Trophoblast cell (in vitro differentiated cells and primary cell): ENCODE measurements around the gene IFNAR2.
"Not testable (repeated sequence)": the region's sequence is repeated elsewhere in the genome, so short reads cannot be mapped to it uniquely, and the experiment has no call there.

Experiments used
- DNase-seq, 2 donors: peaks; one replicate each; pipeline ENCODE4 v3.0.0-alpha.2; 2016
- H2AFZ ChIP-seq: 2 replicates; pipeline ENCODE4 v1.6.1; 2013; ENCODE audit warnings: low read length, moderate library complexity, mild to moderate bottlenecking; ENCODE audit not compliant: insufficient read depth, poor library complexity
- H2AK5ac ChIP-seq: 2 replicates; pipeline ENCODE4 v1.6.1; 2013; ENCODE audit warnings: mild to moderate bottlenecking, low read length
- H2BK120ac ChIP-seq: 2 replicates; pipeline ENCODE4 v1.6.1; 2013; ENCODE audit warnings: low read length, mild to moderate bottlenecking, moderate library complexity; ENCODE audit not compliant: insufficient read depth, poor library complexity
- H2BK12ac ChIP-seq: 2 replicates; pipeline ENCODE4 v1.6.1; 2013; ENCODE audit warnings: mild to moderate bottlenecking, low read length, moderate library complexity
- H2BK5ac ChIP-seq: 2 replicates; pipeline ENCODE4 v1.6.1; 2013; ENCODE audit warnings: low read length, low read depth, moderate library complexity, mild to moderate bottlenecking; ENCODE audit not compliant: poor library complexity
- H3K14ac ChIP-seq: 2 replicates; pipeline ENCODE4 v1.6.1; 2013; ENCODE audit warnings: mild to moderate bottlenecking, low read length
- H3K18ac ChIP-seq: 2 replicates; pipeline ENCODE4 v1.6.1; 2013; ENCODE audit warnings: mild to moderate bottlenecking, low read length
- H3K23ac ChIP-seq: 2 replicates; pipeline ENCODE4 v1.6.1; 2013; ENCODE audit warnings: low read length
- H3K27ac ChIP-seq: 2 replicates; pipeline ENCODE4 v1.5.1; 2013; ENCODE audit warnings: low read depth, mild to moderate bottlenecking, inconsistent platforms, low read length, moderate library complexity
- H3K27me3 ChIP-seq: 2 replicates; pipeline ENCODE4 v1.6.1; 2013; ENCODE audit warnings: inconsistent platforms, mild to moderate bottlenecking, low read length, moderate library complexity; ENCODE audit not compliant: insufficient read depth
- H3K36me3 ChIP-seq, 2 experiments: 1 replicate in 1 of 2; 2 replicates in 1 of 2; pipeline ENCODE4 v1.6.1; 2013; ENCODE audit warnings: low read length in 2 of 2, mild to moderate bottlenecking in 2 of 2, moderate library complexity in 1 of 2; ENCODE audit not compliant: insufficient read depth in 2 of 2, control insufficient read depth in 1 of 2
- H3K4ac ChIP-seq: 2 replicates; pipeline ENCODE4 v1.6.1; 2013; ENCODE audit warnings: low read depth, mild to moderate bottlenecking, low read length, moderate library complexity
- H3K4me1 ChIP-seq, 2 experiments: 1 replicate in 1 of 2; 2 replicates in 1 of 2; pipeline ENCODE4 v1.6.1; 2013; ENCODE audit warnings: low read length in 2 of 2, mild to moderate bottlenecking in 2 of 2, moderate library complexity in 1 of 2; ENCODE audit not compliant: insufficient read depth in 2 of 2, control insufficient read depth in 1 of 2
- H3K4me2 ChIP-seq: 2 replicates; pipeline ENCODE4 v1.6.1; 2013; ENCODE audit warnings: inconsistent platforms, mild to moderate bottlenecking, low read length, moderate library complexity
- H3K4me3 ChIP-seq: 2 replicates; pipeline ENCODE4 v1.5.1; 2013; ENCODE audit warnings: mild to moderate bottlenecking, low read depth, low read length, inconsistent platforms
- H3K79me1 ChIP-seq: one replicate; pipeline ENCODE4 v1.6.1; 2013; ENCODE audit warnings: low read length
- H3K79me2 ChIP-seq: 2 replicates; pipeline ENCODE4 v1.6.1; 2013; ENCODE audit warnings: low read length, mild to moderate bottlenecking; ENCODE audit not compliant: control insufficient read depth, insufficient read depth, poor library complexity
- H3K9ac ChIP-seq: 2 replicates; pipeline ENCODE4 v1.6.1; 2013; ENCODE audit warnings: mild to moderate bottlenecking, low read length
- H3K9me3 ChIP-seq: 2 replicates; pipeline ENCODE4 v1.6.1; 2013; ENCODE audit warnings: low read depth, mild to moderate bottlenecking, control low read depth, inconsistent platforms, low read length; ENCODE audit not compliant: insufficient read depth
- H4K12ac ChIP-seq: 2 replicates; pipeline ENCODE4 v1.6.1; 2013; ENCODE audit warnings: low read depth, mild to moderate bottlenecking, low read length, moderate library complexity
- H4K8ac ChIP-seq: 2 replicates; pipeline ENCODE4 v1.6.1; 2013; ENCODE audit warnings: low read depth, mild to moderate bottlenecking, low read length, moderate library complexity
- H4K91ac ChIP-seq: one replicate; pipeline ENCODE4 v1.6.1; 2013; ENCODE audit warnings: low read depth, mild to moderate bottlenecking, low read length, moderate library complexity
- WGBS: extraction: QIAGEN DNeasy Blood & Tissue Kit; methylation state at CpG from one replicate; pipeline ENCODE4 v1.1.7; 2013; ENCODE audit warnings: missing lambda C conversion rate; ENCODE audit not compliant: insufficient read length, insufficient coverage; ENCODE audit errors: extremely low coverage; 5-methylcytosine and 5-hydroxymethylcytosine counted together

Gene IFNAR2

DNA sequence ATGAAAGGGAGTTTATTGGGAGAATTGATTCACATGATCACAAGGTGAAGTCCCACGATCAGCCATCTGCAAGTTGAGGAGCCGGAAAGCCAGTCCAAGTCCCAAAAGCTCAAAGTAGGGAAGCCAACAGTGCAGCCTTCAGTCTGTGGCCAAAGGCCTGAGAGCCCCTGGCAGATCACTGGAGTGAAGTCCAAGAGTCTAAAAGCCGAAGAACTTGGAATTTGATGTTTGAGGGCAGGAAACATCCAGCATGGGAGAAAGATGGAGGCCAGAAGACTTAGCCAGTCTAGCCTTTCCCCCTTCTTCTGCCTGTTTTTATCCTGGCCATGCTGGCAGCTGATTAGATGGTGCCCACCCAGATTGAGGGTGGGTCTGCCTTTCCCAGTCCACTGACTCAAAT is 4.4 kb upstream of the IFNAR2 start:
- not testable (repeated sequence) for H2AK5ac ChIP-seq, H3K9ac ChIP-seq, H2BK5ac ChIP-seq, H3K27me3 ChIP-seq, H3K4ac ChIP-seq, H3K4me2 ChIP-seq, H4K8ac ChIP-seq, H2AFZ ChIP-seq, H3K79me1 ChIP-seq, H3K79me2 ChIP-seq, H3K23ac ChIP-seq, DNase-seq, H3K4me3 ChIP-seq, H3K9me3 ChIP-seq, H3K36me3 ChIP-seq, H3K18ac ChIP-seq, H3K27ac ChIP-seq, H3K4me1 ChIP-seq, H2BK120ac ChIP-seq, H2BK12ac ChIP-seq, H4K91ac ChIP-seq, H3K14ac ChIP-seq, H4K12ac ChIP-seq
- WGBS = no CpG with 5 or more reads among the region's 3 CpGs

DNA sequence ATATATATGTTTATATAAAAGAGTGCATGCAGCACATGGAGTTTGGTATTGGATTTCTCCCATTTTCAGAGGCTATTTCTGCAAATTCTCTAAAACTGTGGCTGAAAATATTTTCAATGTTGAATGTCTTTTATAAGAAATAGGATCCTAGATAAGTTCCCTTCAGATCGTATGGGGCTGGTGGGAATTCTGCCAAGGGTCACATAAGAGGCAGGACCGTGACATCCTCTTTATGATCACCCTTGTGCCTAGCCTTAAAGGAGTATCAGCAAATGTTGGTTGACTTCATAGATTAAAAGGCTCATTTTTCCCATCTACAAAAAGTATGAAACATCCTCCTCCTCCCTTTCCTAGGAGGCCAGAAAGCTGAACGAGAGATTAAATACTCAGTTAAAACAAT is 1.3 kb upstream of the IFNAR2 start:
- Histone ChIP-seq H3K27me3 (no peaks in the 10 kb centered on the region), H2BK120ac (no peak overlapping the region), H3K79me2 (peaks cover 5% of the 10 kb centered on the region), H2AFZ (no peak overlapping the region), H4K8ac (no peak overlapping the region), H3K14ac (no peak overlapping the region), H3K36me3 (no peaks in the 10 kb centered on the region), H3K4me3 (no peak overlapping the region), H3K9ac (no peak overlapping the region), H2BK5ac (no peak overlapping the region), H4K12ac (no peak overlapping the region), H3K23ac (no peak overlapping the region), H3K9me3 (no peaks in the 10 kb centered on the region), H4K91ac (no peak overlapping the region), H3K4ac (no peak overlapping the region), H2AK5ac (no peak overlapping the region), H3K27ac (no peak overlapping the region), H3K18ac (no peak overlapping the region), H3K79me1 (peaks cover 6% of the 10 kb centered on the region), H3K4me1 (peaks cover 5 to 6% of the 10 kb centered on the region in 2 experiments), H2BK12ac (no peak overlapping the region), H3K4me2 (no peak overlapping the region)
- WGBS = no CpG with 5 or more reads among the region's 3 CpGs
- no peak for DNase-seq

DNA sequence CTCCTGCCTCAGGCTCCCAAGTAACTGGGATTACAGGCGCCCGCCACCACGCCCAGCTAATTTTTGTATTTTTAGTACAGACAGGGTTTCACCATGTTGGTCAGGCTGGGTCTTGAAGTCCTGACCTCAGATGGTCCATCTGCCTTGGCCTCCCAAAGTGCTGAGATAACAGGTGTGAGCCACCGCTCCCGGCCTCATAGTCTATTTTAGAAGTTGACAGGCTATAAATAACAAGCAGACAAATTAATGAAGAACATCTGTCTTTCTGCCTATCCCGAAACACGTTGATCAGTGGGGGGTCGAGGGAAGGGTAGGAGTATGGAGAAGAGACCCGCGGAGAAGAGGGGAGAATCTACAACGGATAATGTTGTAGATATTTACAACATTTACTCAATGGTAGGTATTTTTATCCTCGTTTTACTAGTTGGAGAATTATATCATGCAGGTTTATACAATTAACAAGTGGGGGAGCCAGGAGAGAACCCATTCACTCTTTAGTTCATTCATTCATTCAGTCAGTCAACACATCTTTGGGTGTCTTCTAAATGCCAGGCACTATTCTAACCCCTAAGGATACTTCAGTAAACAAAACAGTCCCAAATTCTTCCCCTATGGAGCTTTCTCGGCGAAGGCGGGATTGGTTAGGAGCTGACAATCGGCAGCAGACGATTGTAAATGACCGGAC is 497 bp upstream of the IFNAR2 start:
- no peak overlapping the region for H2AFZ ChIP-seq
- H2AK5ac ChIP-seq = no peak overlapping the region
- H3K4ac ChIP-seq = no peak overlapping the region
- H2BK12ac ChIP-seq = no peak overlapping the region
- H3K23ac ChIP-seq = no peak overlapping the region
- H3K4me3 ChIP-seq = no peak overlapping the region
- peaks cover 5 to 6% of the 10 kb centered on the region in 2 experiments for H3K4me1 ChIP-seq
- no peak overlapping the region for H4K8ac ChIP-seq
- no peaks in the 10 kb centered on the region for H3K36me3 ChIP-seq
- H3K79me2 ChIP-seq = peaks cover 5% of the 10 kb centered on the region
- no peak overlapping the region for H3K9ac ChIP-seq
- no peak overlapping the region for H4K12ac ChIP-seq
- peak in 1 of 2 donors; percentile 42 for DNase-seq
- H3K4me2 ChIP-seq = peak overlapping the region; percentile 82
- no CpG with 5 or more reads among the region's 18 CpGs for WGBS
- H3K79me1 ChIP-seq = peaks cover 6% of the 10 kb centered on the region
- no peaks in the 10 kb centered on the region for H3K9me3 ChIP-seq
- no peak overlapping the region for H4K91ac ChIP-seq
- no peaks in the 10 kb centered on the region for H3K27me3 ChIP-seq
- no peak overlapping the region for H3K14ac ChIP-seq
- no peak overlapping the region for H3K18ac ChIP-seq
- H2BK120ac ChIP-seq = no peak overlapping the region
- H3K27ac ChIP-seq = no peak overlapping the region
- no peak overlapping the region for H2BK5ac ChIP-seq

DNA sequence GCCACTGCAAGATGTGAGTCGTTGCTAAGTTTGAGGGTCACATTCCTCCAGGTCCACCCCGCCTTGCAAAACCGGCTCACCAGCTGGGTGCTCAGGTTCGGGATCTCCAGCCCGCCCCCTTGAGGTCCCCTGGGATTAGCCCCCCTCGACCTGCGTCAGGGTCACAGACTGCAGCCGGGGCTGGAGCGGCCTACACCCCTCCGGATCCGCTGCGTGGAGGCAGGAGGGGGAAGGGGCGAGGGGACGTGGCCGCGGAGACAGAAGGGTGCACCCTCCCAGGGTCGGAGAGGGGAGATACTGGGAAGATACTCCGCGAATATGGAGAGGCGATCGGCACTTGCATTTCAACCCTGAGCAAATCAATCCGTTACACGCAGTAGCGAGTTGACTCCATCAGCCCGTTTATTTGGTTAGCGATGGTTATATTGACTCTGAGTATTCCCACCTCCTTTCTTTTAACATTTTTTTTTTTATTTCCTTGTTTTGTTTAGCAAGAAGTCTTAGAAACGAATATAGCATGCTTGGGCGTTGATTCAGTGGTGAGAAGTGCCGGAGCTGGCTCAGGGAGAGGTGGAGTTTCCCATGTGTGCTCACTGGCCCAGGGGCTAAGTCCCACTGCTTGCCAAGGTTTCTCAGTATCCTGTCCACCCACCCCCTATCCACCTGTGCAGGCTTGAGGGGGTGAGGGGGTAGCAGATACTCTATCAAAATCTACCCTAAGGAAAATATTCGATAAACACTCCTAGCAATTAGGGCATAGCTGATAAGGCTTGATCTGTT is 997 bp downstream of the IFNAR2 start:
- Histone ChIP-seq H3K79me2 (peaks cover 5% of the 10 kb centered on the region), H2AFZ (peak overlapping the region; percentile 97), H3K4me2 (peak overlapping the region; percentile 98), H3K18ac (peak overlapping the region; percentile 60), H2BK12ac (no peak overlapping the region), H2AK5ac (no peak overlapping the region), H3K36me3 (no peaks in the 10 kb centered on the region), H2BK5ac (no peak overlapping the region), H3K14ac (peak overlapping the region; percentile 78), H4K8ac (peak overlapping the region; percentile 85), H3K79me1 (peaks cover 6% of the 10 kb centered on the region), H3K23ac (no peak overlapping the region), H4K91ac (no peak overlapping the region), H3K4me3 (peak overlapping the region; percentile 93), H3K4ac (no peak overlapping the region), H2BK120ac (no peak overlapping the region), H3K4me1 (peaks cover 11 to 13% of the 10 kb centered on the region in 2 experiments), H3K9me3 (no peaks in the 10 kb centered on the region), H4K12ac (no peak overlapping the region), H3K9ac (no peak overlapping the region), H3K27ac (no peak overlapping the region), H3K27me3 (no peaks in the 10 kb centered on the region)
- peak; percentile 73 to 75 for DNase-seq
- no CpG with 5 or more reads among the region's 30 CpGs for WGBS
